ENCODE measurements around the gene TSC1. TPM values are rescaled to one million over a fixed set of nuclear protein-coding genes. Genes with fewer than 3 reads are reported as not detected.

TSC1 gene
- total RNA-seq, 1 experiment from 2014 or later: 19.3 TPM

DNA sequence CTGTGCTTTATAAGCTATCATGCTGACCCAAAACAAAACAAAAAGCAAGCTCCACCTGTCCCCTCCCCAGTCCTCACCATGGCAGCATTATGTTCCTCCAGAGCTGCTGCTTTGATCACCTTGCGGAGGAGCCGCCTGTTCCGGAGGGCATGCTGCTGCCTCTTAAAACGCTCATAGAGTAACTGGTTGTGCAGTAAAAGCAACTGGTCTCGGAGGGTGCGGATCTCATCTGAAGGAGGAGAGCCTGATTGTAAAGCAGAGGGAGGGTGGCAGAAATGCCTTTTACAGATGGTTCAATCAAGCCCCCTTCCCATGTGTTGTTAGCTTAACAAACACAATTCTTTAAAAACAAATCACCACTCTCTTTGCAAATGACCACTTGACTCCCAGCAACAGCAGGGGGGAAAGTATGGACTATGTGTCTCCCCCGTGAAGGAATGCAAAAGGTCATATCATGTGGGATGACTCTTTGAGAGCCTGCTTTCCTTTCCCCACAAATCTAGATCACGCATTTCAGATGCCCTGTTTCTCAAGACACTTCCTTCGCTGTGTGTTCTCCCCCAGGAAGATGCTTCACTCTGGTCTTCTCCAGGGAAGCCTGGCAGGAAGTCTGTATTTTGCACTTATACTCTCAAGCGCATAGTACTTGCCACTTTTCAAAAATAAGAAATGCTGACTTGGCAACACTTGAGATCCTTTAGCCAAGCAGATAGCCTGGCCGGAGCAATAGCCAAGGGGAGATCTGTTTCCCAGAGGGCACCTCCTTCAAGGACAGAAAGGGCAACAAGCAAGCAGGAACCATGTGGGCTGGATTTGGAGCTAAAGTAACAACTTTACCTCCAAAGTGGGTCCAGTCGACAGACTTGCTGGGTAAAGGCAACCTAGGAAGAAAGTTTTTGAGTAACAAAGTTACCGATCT lies 40.6 kb downstream of the TSC1 start:
- Histone ChIP-seq H3K36me3 (ENCODE audit: low read depth, low read length) (peaks cover 11% of the 10 kb centered on the region; the same call in 1 of the 2 replicates), H3K9me2 (replicated peaks; ENCODE audit: low read length) (no peaks in the 10 kb centered on the region), H3K27ac (ENCODE audit: low read length) (no peak overlapping the region), H3K79me2 (ENCODE audit: low read length) (no peaks in the 10 kb centered on the region), H3F3A (ENCODE audit: low read length, unreplicated experiment) (no peaks in the 10 kb centered on the region), H3K4me2 (ENCODE audit: low read length) (no peak overlapping the region), H3K27me3 (ENCODE audit: low read length) (no peaks in the 10 kb centered on the region), H3K4me3 (ENCODE audit: low read length) (no peak overlapping the region), H3K9me3 (ENCODE audit: low read length) (no peaks in the 10 kb centered on the region), H4K20me1 (ENCODE audit: low read length) (no peaks in the 10 kb centered on the region), H3K4me1 (ENCODE audit: insufficient read depth, low read length) (no peaks in the 10 kb centered on the region), H2AFZ (ENCODE audit: low read length) (no peak overlapping the region), H3K9ac (ENCODE audit: low read length) (no peak overlapping the region)
- ChIA-PET CTCF (no interaction called here), POLR2A (ENCODE audit: unreplicated experiment) (no interaction called here)
- no TSS peak for BruUV-seq (replicated peaks)
- intact Hi-C loops (cut with micrococcal nuclease): loop anchor here (5.0 to 10.0 kb wide), 2 partner anchors 99 to 397 kb away; no protein-coding TSS in a partner anchor
- TF ChIP-seq EZH2phosphoT487 (IDR thresholded peaks at IDR 0.05; ENCODE audit: borderline replicate concordance, low read length) (no peak), CTCF (conservative IDR thresholded peaks at IDR 0.05; ENCODE audit: low read depth, low read length) (no peak), EZH2 (IDR thresholded peaks at IDR 0.05; ENCODE audit: low read length, unreplicated experiment) (no peak)
- ATAC-seq (no peak), DNase-seq (no peak)

- H3K36me3 ChIP-seq (ENCODE audit: low read depth, low read length): peaks cover 11% of the 10 kb centered on the region
- H3K4me3 ChIP-seq (ENCODE audit: low read length): no peak overlapping the region
- H3K4me2 ChIP-seq (ENCODE audit: low read length): no peak overlapping the region
- H2AFZ ChIP-seq (ENCODE audit: low read length): no peak overlapping the region
- no peaks in the 10 kb centered on the region for H3K9me2 ChIP-seq (replicated peaks; ENCODE audit: low read length)
- CTCF ChIA-PET: interaction anchor here (0.6 kb wide), 1 partner anchor 72 kb away, joined by 3 read pairs; no protein-coding TSS in a partner anchor
- H3K27me3 ChIP-seq (ENCODE audit: low read length): no peaks in the 10 kb centered on the region
- TF ChIP-seq CTCF (conservative IDR thresholded peaks at IDR 0.05; ENCODE audit: low read depth, low read length): peak; percentile 88
- no peak for TF ChIP-seq EZH2phosphoT487 (IDR thresholded peaks at IDR 0.05; ENCODE audit: borderline replicate concordance, low read length)
- POLR2A ChIA-PET (ENCODE audit: unreplicated experiment): no interaction called here
- no peaks in the 10 kb centered on the region for H3F3A ChIP-seq (ENCODE audit: low read length, unreplicated experiment)
- H3K27ac ChIP-seq (ENCODE audit: low read length): no peak overlapping the region
- intact Hi-C loops (cut with micrococcal nuclease): loop anchor here (5.0 to 10.0 kb wide), 2 partner anchors 97 to 395 kb away; no protein-coding TSS in a partner anchor
- DNase-seq (peak; percentile 86), ATAC-seq (peak; percentile 93)
- BruUV-seq (replicated peaks): no TSS peak
- H3K9me3 ChIP-seq (ENCODE audit: low read length): no peaks in the 10 kb centered on the region
- no peaks in the 10 kb centered on the region for H4K20me1 ChIP-seq (ENCODE audit: low read length)
- H3K4me1 ChIP-seq (ENCODE audit: insufficient read depth, low read length): no peaks in the 10 kb centered on the region
- no peak overlapping the region for H3K9ac ChIP-seq (ENCODE audit: low read length)
- H3K79me2 ChIP-seq (ENCODE audit: low read length): no peaks in the 10 kb centered on the region
Measured at GRCh38 chr9:132901858-132902831, 42.3 kb downstream of the TSC1 start.

All from PC-3 (cell line).